ENCODE measurements around the gene ZNF92.

DNA sequence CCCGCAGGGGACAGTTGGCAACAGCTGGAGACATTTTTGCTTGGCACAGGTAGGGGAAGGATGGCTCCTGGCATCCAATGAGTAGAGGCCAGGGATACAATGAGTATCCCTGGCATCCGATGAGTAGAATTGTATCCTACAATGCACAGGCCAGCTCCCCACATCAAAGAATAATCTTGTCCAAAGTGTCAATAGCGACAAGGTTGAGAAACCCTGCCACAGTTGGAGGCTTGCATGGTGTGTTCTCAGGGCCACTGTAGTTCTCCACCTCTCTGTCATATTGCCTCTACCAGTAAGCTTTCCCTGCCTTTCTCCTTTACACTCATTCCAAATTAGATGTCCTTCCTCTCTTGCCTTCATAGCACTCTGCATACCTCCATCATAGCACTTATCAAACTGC lies 60.7 kb downstream of the ZNF92 start:
- no peak for TF ChIP-seq CTCF (IDR thresholded peaks at IDR 0.05)
- no peak for TF ChIP-seq POLR2A (IDR thresholded peaks at IDR 0.05)
